Progenitor cell of endocrine pancreas (in vitro differentiated cells): ENCODE measurements around the gene SPATS2. TPM values are rescaled to one million over a fixed set of nuclear protein-coding genes. Genes with fewer than 3 reads are reported as not detected.

Experiments used
- DNase-seq: peaks from one replicate; pipeline ENCODE4 v3.0.0; 2021; ENCODE audit warnings: low spot score; ENCODE audit not compliant: unreplicated experiment
- H3K27ac Mint-ChIP-seq: 2 replicates; pipeline ENCODE4 v1.8.0; 2021; ENCODE audit warnings: mild to moderate bottlenecking, moderate library complexity, mixed read lengths
- H3K27me3 Mint-ChIP-seq: 2 replicates; pipeline ENCODE4 v1.8.0; 2021; ENCODE audit warnings: mixed read lengths
- H3K36me3 Mint-ChIP-seq: 2 replicates; pipeline ENCODE4 v1.8.0; 2022; ENCODE audit warnings: mixed read lengths; ENCODE audit not compliant: insufficient read depth
- H3K4me1 Mint-ChIP-seq: 2 replicates; pipeline ENCODE4 v1.8.0; 2021; ENCODE audit warnings: low read depth, mixed read lengths
- H3K4me3 Mint-ChIP-seq: 2 replicates; pipeline ENCODE4 v1.8.0; 2021; ENCODE audit warnings: low read depth, mild to moderate bottlenecking, moderate library complexity, mixed read lengths
- H3K9me3 Mint-ChIP-seq: 2 replicates; pipeline ENCODE4 v1.8.0; 2021; ENCODE audit warnings: low read depth, mixed read lengths
- total RNA-seq: library from RNA; stranded (reverse); gene quantifications from 2 replicates; pipeline ENCODE4 v1.2.1, GENCODE V29; 2021
- TF ChIP-seq, protein P1 (sequence below): fragments of 200-600 bp; sonication (generic); IDR thresholded peaks from one replicate; pipeline ENCODE4 v1.5.0; 2021; ENCODE audit warnings: antibody characterized with exemption, mild to moderate bottlenecking; ENCODE audit not compliant: unreplicated experiment

The SPATS2 gene
- total RNA-seq, 1 donor from 2014 or later = 84.4 TPM

DNA sequence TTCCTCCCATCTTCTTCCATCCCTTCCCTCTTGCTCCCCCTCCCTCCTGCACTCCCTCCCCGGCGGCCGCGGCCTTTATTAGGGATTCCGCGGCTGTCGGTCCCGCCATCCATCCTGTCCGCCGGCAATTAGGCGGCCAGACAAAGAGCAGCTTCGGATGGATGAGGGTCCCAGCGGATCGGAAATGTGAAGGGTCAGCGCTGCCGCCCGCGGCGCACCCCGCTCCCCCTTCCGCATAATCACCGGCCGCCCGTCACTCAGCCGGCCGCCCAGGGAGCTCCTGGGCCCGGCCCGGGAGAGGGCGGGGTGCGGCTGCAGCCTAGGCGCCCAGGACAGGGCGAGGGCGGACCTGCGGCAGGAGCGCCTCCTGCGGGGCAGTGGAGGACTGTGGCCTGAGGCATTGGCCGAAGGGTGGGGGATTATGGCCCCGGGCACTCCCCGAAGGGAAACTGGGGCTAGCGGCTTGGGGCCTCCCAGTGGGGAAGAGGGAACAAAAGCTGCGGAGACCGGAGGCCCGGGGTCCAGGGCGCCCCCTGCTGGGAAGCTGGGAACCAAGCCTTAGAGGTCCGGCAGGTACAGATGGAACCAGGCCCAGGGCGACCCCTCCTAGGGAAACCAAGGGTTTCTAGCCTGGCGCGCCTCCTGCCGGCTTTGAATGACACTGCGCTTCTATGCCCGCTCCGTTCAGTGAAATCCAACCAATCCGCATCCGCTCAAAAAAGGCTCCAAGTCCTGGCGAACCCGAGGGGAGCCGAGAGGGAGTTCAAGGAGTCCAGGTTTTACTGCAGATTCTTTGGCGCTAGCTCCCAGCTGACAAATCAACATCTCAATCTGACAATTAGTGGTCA, 25.0 kb upstream of the SPATS2 start:
- peak; percentile 93 for DNase-seq
- peaks cover 51% of the 10 kb centered on the region for H3K27me3 Mint-ChIP-seq
- peak overlapping the region; percentile 56 for H3K4me3 Mint-ChIP-seq
- TF ChIP-seq, protein P1, sequence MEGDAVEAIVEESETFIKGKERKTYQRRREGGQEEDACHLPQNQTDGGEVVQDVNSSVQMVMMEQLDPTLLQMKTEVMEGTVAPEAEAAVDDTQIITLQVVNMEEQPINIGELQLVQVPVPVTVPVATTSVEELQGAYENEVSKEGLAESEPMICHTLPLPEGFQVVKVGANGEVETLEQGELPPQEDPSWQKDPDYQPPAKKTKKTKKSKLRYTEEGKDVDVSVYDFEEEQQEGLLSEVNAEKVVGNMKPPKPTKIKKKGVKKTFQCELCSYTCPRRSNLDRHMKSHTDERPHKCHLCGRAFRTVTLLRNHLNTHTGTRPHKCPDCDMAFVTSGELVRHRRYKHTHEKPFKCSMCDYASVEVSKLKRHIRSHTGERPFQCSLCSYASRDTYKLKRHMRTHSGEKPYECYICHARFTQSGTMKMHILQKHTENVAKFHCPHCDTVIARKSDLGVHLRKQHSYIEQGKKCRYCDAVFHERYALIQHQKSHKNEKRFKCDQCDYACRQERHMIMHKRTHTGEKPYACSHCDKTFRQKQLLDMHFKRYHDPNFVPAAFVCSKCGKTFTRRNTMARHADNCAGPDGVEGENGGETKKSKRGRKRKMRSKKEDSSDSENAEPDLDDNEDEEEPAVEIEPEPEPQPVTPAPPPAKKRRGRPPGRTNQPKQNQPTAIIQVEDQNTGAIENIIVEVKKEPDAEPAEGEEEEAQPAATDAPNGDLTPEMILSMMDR = peak; percentile 98
- no peaks in the 10 kb centered on the region for H3K36me3 Mint-ChIP-seq
- no peaks in the 10 kb centered on the region for H3K9me3 Mint-ChIP-seq
- H3K4me1 Mint-ChIP-seq = peaks cover 24% of the 10 kb centered on the region
- H3K27ac Mint-ChIP-seq = peak overlapping the region; percentile 78

DNA sequence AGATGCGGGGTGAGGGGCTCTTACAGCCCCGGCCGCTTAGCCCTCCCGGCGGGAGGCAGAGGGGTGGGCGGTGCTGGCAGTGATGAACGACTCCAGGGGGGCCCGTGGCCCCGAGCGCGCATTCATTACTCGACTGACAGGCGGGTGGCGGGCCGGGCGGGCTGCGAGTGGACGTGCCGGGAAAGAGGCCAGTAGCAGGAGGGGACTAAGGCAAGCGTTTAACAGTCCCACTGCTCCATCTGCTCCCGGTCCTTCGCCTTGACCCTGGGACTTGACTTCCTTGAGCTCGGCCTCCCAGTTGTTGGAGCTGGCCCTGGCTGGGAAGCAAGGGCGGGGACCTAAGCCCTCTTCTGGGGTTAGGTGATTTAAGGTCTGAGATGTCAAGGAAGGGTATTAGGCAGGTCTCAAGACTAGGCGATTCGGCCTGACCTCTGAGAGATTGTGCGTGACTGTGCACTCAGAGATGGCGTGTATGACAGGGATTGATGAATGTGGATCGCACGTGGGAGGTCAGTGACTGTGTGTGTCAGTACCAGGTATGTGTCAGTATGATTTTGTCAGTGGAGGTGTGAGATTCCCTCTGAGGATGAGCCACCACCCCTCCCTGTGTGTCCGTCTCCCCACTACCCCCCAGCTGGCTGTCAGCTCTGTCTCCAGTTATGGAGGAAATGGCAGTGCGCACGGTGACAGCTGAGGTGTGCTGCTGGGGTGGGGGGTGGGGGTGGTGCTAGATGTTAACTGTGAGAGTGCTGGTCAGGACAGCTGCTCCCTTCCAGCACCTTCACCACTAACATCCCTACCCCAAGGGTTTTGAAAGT, 24.1 kb upstream of the SPATS2 start:
- DNase-seq = no peak
- H3K4me3 Mint-ChIP-seq = peak overlapping the region; percentile 56
- H3K4me1 Mint-ChIP-seq = peaks cover 23% of the 10 kb centered on the region
- H3K9me3 Mint-ChIP-seq = no peaks in the 10 kb centered on the region
- TF ChIP-seq, protein P1 = no peak
- no peaks in the 10 kb centered on the region for H3K36me3 Mint-ChIP-seq
- peak overlapping the region; percentile 78 for H3K27ac Mint-ChIP-seq
- H3K27me3 Mint-ChIP-seq = peaks cover 43% of the 10 kb centered on the region

DNA sequence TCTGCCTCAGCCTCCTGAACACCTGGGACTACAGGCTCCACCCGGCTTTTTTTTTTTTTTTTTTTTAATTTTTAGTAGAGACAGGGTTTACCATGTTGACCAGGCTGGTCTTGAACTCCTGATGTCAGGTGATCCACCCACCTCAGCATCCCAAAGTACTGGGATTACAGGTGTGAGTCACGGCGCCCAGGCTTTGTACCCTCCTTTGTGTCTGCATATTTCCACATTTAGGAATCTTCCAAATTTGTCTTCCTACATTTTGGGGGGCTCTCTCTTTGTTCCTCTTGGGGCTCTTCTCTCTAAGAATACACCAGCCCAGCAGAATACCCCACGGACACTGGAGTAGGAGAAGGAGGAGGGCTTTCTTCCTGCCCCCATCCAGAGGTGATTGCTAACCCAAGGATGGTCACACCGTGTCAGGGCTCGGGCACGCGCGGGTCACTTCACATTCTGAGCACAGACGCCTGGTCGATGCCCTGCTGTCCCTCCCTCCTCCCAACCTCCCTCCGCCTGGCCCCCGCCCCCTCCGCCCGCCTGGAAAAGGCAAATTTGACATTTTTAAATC, 22.7 kb upstream of the SPATS2 start:
- Mint-ChIP-seq H3K27me3 (peaks cover 29% of the 10 kb centered on the region), H3K4me3 (no peak overlapping the region), H3K9me3 (no peaks in the 10 kb centered on the region), H3K36me3 (no peaks in the 10 kb centered on the region), H3K4me1 (peaks cover 33% of the 10 kb centered on the region), H3K27ac (no peak overlapping the region)
- TF ChIP-seq, protein P1 = no peak
- no peak for DNase-seq

DNA sequence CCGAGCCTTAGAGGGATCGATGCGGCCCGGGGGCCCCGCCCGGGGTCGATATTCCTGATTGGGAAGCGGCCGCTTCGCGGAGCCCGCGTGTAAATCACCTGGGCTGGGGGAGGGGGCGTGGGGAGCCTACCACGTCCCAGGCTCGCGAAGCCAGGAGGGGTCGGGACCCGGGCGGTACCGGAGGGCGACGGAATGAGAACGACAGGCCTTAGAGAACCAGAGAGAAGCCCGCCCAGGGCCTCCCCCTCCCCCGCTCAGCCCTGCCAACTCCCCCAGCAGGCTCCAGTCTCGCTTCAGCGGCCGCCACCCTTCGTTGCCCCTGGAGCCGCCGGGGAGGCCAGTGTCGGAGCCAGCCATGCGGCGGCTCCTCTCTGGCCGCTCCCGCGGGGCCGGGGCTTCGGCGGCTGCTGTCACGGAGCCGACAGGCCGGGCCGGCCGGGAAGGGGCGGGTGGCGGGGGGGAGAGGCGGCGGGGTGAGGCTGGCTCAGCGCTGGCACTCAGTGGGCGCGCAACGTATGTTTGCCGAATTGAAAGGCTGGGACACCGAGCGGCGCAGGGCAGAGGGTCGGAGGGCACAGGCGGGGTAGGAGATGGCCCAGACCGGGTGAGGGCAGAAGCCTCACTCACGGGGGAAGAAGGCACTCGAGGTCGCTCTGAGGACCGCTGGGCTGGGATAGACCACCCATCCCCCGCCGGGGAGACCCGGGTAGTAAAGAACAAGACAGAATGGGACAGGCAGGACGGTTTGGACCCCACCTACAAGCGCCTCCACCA, 22.0 kb upstream of the SPATS2 start:
- peak overlapping the region; percentile 79 for H3K27ac Mint-ChIP-seq
- peak overlapping the region; percentile 80 for H3K4me3 Mint-ChIP-seq

More for the DNA sequence above, 22.0 kb upstream of the SPATS2 start:
- Mint-ChIP-seq H3K27me3 (peaks cover 22% of the 10 kb centered on the region), H3K4me1 (peaks cover 33% of the 10 kb centered on the region), H3K9me3 (no peaks in the 10 kb centered on the region), H3K36me3 (no peaks in the 10 kb centered on the region)
- peak; percentile 68 for DNase-seq
- TF ChIP-seq, protein P1 = no peak
